ENCODE data around the gene DOCK1.

Gene DOCK1

GRCh38 chr10:127003032-127003685, 97.9 kb downstream of the DOCK1 start:
- no peak overlapping the region for H3K27ac ChIP-seq (ENCODE audit: insufficient read depth, low read depth, low read length, poor library complexity, severe bottlenecking)
- 84 to 85% methylated on average over 9 of the region's 9 CpGs for WGBS, 2 experiments
- H3K27me3 ChIP-seq (ENCODE audit: control insufficient read depth, insufficient read depth, low read length, poor library complexity, severe bottlenecking), result no peaks in the 10 kb centered on the region
- H3K4me1 ChIP-seq (ENCODE audit: control insufficient read depth, insufficient read depth, low read length), result no peaks in the 10 kb centered on the region
- no peaks in the 10 kb centered on the region for H3K9me3 ChIP-seq (ENCODE audit: control insufficient read depth, low read length)
- no peak overlapping the region for H3K4me3 ChIP-seq (ENCODE audit: insufficient read depth, low read depth, low read length)
- peaks cover 10% of the 10 kb centered on the region for H3K36me3 ChIP-seq (ENCODE audit: control insufficient read depth, insufficient read depth, low read length)

- no peaks in the 10 kb centered on the region for H3K27me3 ChIP-seq (ENCODE audit: control insufficient read depth, insufficient read depth, low read length, poor library complexity, severe bottlenecking)
- H3K4me3 ChIP-seq (ENCODE audit: insufficient read depth, low read depth, low read length), result no peak overlapping the region
- no peaks in the 10 kb centered on the region for H3K4me1 ChIP-seq (ENCODE audit: control insufficient read depth, insufficient read depth, low read length)
- no peak overlapping the region for H3K27ac ChIP-seq (ENCODE audit: insufficient read depth, low read depth, low read length, poor library complexity, severe bottlenecking)
- no peaks in the 10 kb centered on the region for H3K9me3 ChIP-seq (ENCODE audit: control insufficient read depth, low read length)
- no peaks in the 10 kb centered on the region for H3K36me3 ChIP-seq (ENCODE audit: control insufficient read depth, insufficient read depth, low read length)
- 94 to 96% methylated on average over 11 of the region's 11 CpGs for WGBS, 2 experiments
Observed at GRCh38 chr10:127006453-127006852, 101.2 kb downstream of the DOCK1 start.

GRCh38 chr10:127009366-127009765, 104.1 kb downstream of the DOCK1 start:
- H3K27me3 ChIP-seq (ENCODE audit: control insufficient read depth, insufficient read depth, low read length, poor library complexity, severe bottlenecking), result no peaks in the 10 kb centered on the region
- H3K27ac ChIP-seq (ENCODE audit: insufficient read depth, low read depth, low read length, poor library complexity, severe bottlenecking), result no peak overlapping the region
- H3K36me3 ChIP-seq (ENCODE audit: control insufficient read depth, insufficient read depth, low read length), result no peaks in the 10 kb centered on the region
- 97% methylated on average over 8 of the region's 8 CpGs for WGBS, 2 experiments
- no peak overlapping the region for H3K4me3 ChIP-seq (ENCODE audit: insufficient read depth, low read depth, low read length)
- no peaks in the 10 kb centered on the region for H3K9me3 ChIP-seq (ENCODE audit: control insufficient read depth, low read length)
- no peaks in the 10 kb centered on the region for H3K4me1 ChIP-seq (ENCODE audit: control insufficient read depth, insufficient read depth, low read length)

- Histone ChIP-seq H3K36me3 (ENCODE audit: control insufficient read depth, insufficient read depth, low read length) (no peaks in the 10 kb centered on the region), H3K4me3 (ENCODE audit: insufficient read depth, low read depth, low read length) (no peak overlapping the region), H3K27me3 (ENCODE audit: control insufficient read depth, insufficient read depth, low read length, poor library complexity, severe bottlenecking) (no peaks in the 10 kb centered on the region), H3K9me3 (ENCODE audit: control insufficient read depth, low read length) (no peaks in the 10 kb centered on the region), H3K27ac (ENCODE audit: insufficient read depth, low read depth, low read length, poor library complexity, severe bottlenecking) (no peak overlapping the region), H3K4me1 (ENCODE audit: control insufficient read depth, insufficient read depth, low read length) (no peaks in the 10 kb centered on the region)
- 79 to 82% methylated on average over 5 of the region's 5 CpGs for WGBS, 2 experiments
Observed at GRCh38 chr10:127011174-127011573, 105.9 kb downstream of the DOCK1 start.

- WGBS, 2 experiments, result 94 to 95% methylated on average over 24 of the region's 24 CpGs
- no peaks in the 10 kb centered on the region for H3K36me3 ChIP-seq (ENCODE audit: control insufficient read depth, insufficient read depth, low read length)
Observed at GRCh38 chr10:127012071-127012768, 107.0 kb downstream of the DOCK1 start.

GRCh38 chr10:127012769-127013152, 107.5 kb downstream of the DOCK1 start:
- H3K9me3 ChIP-seq (ENCODE audit: control insufficient read depth, low read length), result no peaks in the 10 kb centered on the region
- 84 to 85% methylated on average over 10 of the region's 10 CpGs for WGBS, 2 experiments
- no peak overlapping the region for H3K27ac ChIP-seq (ENCODE audit: insufficient read depth, low read depth, low read length, poor library complexity, severe bottlenecking)
- H3K4me1 ChIP-seq (ENCODE audit: control insufficient read depth, insufficient read depth, low read length), result no peaks in the 10 kb centered on the region
- no peaks in the 10 kb centered on the region for H3K27me3 ChIP-seq (ENCODE audit: control insufficient read depth, insufficient read depth, low read length, poor library complexity, severe bottlenecking)
- H3K4me3 ChIP-seq (ENCODE audit: insufficient read depth, low read depth, low read length), result no peak overlapping the region
- no peaks in the 10 kb centered on the region for H3K36me3 ChIP-seq (ENCODE audit: control insufficient read depth, insufficient read depth, low read length)

More at GRCh38 chr10:127012071-127012768, 107.0 kb downstream of the DOCK1 start:
- Histone ChIP-seq H3K4me3 (ENCODE audit: insufficient read depth, low read depth, low read length) (no peak overlapping the region), H3K4me1 (ENCODE audit: control insufficient read depth, insufficient read depth, low read length) (no peaks in the 10 kb centered on the region), H3K27me3 (ENCODE audit: control insufficient read depth, insufficient read depth, low read length, poor library complexity, severe bottlenecking) (no peaks in the 10 kb centered on the region), H3K9me3 (ENCODE audit: control insufficient read depth, low read length) (no peaks in the 10 kb centered on the region), H3K27ac (ENCODE audit: insufficient read depth, low read depth, low read length, poor library complexity, severe bottlenecking) (no peak overlapping the region)

- Histone ChIP-seq H3K27me3 (ENCODE audit: control insufficient read depth, insufficient read depth, low read length, poor library complexity, severe bottlenecking) (no peaks in the 10 kb centered on the region), H3K36me3 (ENCODE audit: control insufficient read depth, insufficient read depth, low read length) (no peaks in the 10 kb centered on the region), H3K4me3 (ENCODE audit: insufficient read depth, low read depth, low read length) (no peak overlapping the region), H3K9me3 (ENCODE audit: control insufficient read depth, low read length) (no peaks in the 10 kb centered on the region), H3K4me1 (ENCODE audit: control insufficient read depth, insufficient read depth, low read length) (no peaks in the 10 kb centered on the region), H3K27ac (ENCODE audit: insufficient read depth, low read depth, low read length, poor library complexity, severe bottlenecking) (no peak overlapping the region)
- 79 to 85% methylated on average over 9 of the region's 9 CpGs for WGBS, 2 experiments
Observed at GRCh38 chr10:127013211-127013656, 108.0 kb downstream of the DOCK1 start.

GRCh38 chr10:127013691-127014473, 108.7 kb downstream of the DOCK1 start:
- WGBS, 2 experiments, result 96 to 98% methylated on average over 9 of the region's 9 CpGs
- Histone ChIP-seq H3K4me1 (ENCODE audit: control insufficient read depth, insufficient read depth, low read length) (no peaks in the 10 kb centered on the region), H3K36me3 (ENCODE audit: control insufficient read depth, insufficient read depth, low read length) (peaks cover 3% of the 10 kb centered on the region), H3K9me3 (ENCODE audit: control insufficient read depth, low read length) (no peaks in the 10 kb centered on the region), H3K27ac (ENCODE audit: insufficient read depth, low read depth, low read length, poor library complexity, severe bottlenecking) (no peak overlapping the region), H3K27me3 (ENCODE audit: control insufficient read depth, insufficient read depth, low read length, poor library complexity, severe bottlenecking) (no peaks in the 10 kb centered on the region), H3K4me3 (ENCODE audit: insufficient read depth, low read depth, low read length) (no peak overlapping the region)

- H3K4me1 ChIP-seq (ENCODE audit: control insufficient read depth, insufficient read depth, low read length), result no peaks in the 10 kb centered on the region
Observed at GRCh38 chr10:127014671-127015070, 109.4 kb downstream of the DOCK1 start.

GRCh38 chr10:127015373-127015772, 110.1 kb downstream of the DOCK1 start:
- Histone ChIP-seq H3K4me3 (ENCODE audit: insufficient read depth, low read depth, low read length) (no peak overlapping the region), H3K9me3 (ENCODE audit: control insufficient read depth, low read length) (no peaks in the 10 kb centered on the region), H3K27me3 (ENCODE audit: control insufficient read depth, insufficient read depth, low read length, poor library complexity, severe bottlenecking) (no peaks in the 10 kb centered on the region), H3K27ac (ENCODE audit: insufficient read depth, low read depth, low read length, poor library complexity, severe bottlenecking) (no peak overlapping the region), H3K36me3 (ENCODE audit: control insufficient read depth, insufficient read depth, low read length) (peaks cover 4% of the 10 kb centered on the region), H3K4me1 (ENCODE audit: control insufficient read depth, insufficient read depth, low read length) (no peaks in the 10 kb centered on the region)
- WGBS, 2 experiments, result 94 to 95% methylated on average over 12 of the region's 12 CpGs

More at GRCh38 chr10:127014671-127015070, 109.4 kb downstream of the DOCK1 start:
- Histone ChIP-seq H3K4me3 (ENCODE audit: insufficient read depth, low read depth, low read length) (no peak overlapping the region), H3K27ac (ENCODE audit: insufficient read depth, low read depth, low read length, poor library complexity, severe bottlenecking) (no peak overlapping the region), H3K9me3 (ENCODE audit: control insufficient read depth, low read length) (no peaks in the 10 kb centered on the region), H3K36me3 (ENCODE audit: control insufficient read depth, insufficient read depth, low read length) (peaks cover 4% of the 10 kb centered on the region), H3K27me3 (ENCODE audit: control insufficient read depth, insufficient read depth, low read length, poor library complexity, severe bottlenecking) (no peaks in the 10 kb centered on the region)
- 93 to 94% methylated on average over 4 of the region's 4 CpGs for WGBS, 2 experiments

All from ectodermal cell (in vitro differentiated cells).